H1 (cell line): ENCODE measurements around the gene HBD. TPM values are rescaled to one million over a fixed set of nuclear protein-coding genes. Genes with fewer than 3 reads are reported as not detected.

Source experiments
- CTCF ChIA-PET: fragments of 300-600 bp; sonication (Branson Sonifier 250); formaldehyde crosslinking; loops from one replicate; lab custom pipeline; 2021; ENCODE audit not compliant: partially characterized antibody; lab: Charles Lee
- POLR2A ChIA-PET: fragments of 300-600 bp; sonication (Branson Sonifier 250); formaldehyde crosslinking; loops from one replicate; lab custom pipeline; 2021; ENCODE audit warnings: inconsistent platforms; ENCODE audit not compliant: partially characterized antibody; lab: Charles Lee
- DNase-seq, 2 experiments: peaks; one replicate each; pipeline versions ENCODE4 v3.0.0 to v3.0.0-alpha.2; 2010 to 2022; ENCODE audit warnings: low spot score in 2 of 2, low read depth in 1 of 2, mixed read lengths in 1 of 2
- FAIRE-seq: peaks from 2 replicates; lab custom pipeline; 2011; peaks lifted over from hg19 to GRCh38; lab: Jason Lieb, UNC
- H2AFZ ChIP-seq: 2 replicates; pipeline ENCODE4 v1.8.1; 2012; ENCODE audit warnings: low read length, inconsistent platforms
- H2AK5ac ChIP-seq: 2 replicates; pipeline ENCODE4 v1.6.1; 2013; ENCODE audit warnings: low read depth, low read length
- H2BK120ac ChIP-seq: replicated peaks from 2 replicates; pipeline ENCODE3; 2013; ENCODE audit warnings: low read depth, low read length, inconsistent platforms
- H2BK12ac ChIP-seq: 2 replicates; pipeline ENCODE4 v1.6.1; 2013; ENCODE audit warnings: low read depth, low read length
- H2BK15ac ChIP-seq: 2 replicates; pipeline ENCODE4 v1.6.1; 2013; ENCODE audit warnings: low read length
- H2BK20ac ChIP-seq: 2 replicates; pipeline ENCODE4 v1.6.1; 2013; ENCODE audit warnings: low read length
- H2BK5ac ChIP-seq: 2 replicates; pipeline ENCODE4 v1.6.1; 2013; ENCODE audit warnings: low read depth, low read length
- H3K14ac ChIP-seq: 2 replicates; pipeline ENCODE4 v1.6.1; 2013; ENCODE audit warnings: inconsistent platforms; ENCODE audit not compliant: insufficient read length
- H3K18ac ChIP-seq: 2 replicates; pipeline ENCODE4 v1.6.1; 2013; ENCODE audit warnings: low read length; ENCODE audit errors: extremely low read depth
- H3K23ac ChIP-seq: 2 replicates; pipeline ENCODE4 v1.6.1; 2013; ENCODE audit warnings: inconsistent platforms; ENCODE audit not compliant: insufficient read length
- H3K23me2 ChIP-seq: 2 replicates; pipeline ENCODE4 v1.6.1; 2013; ENCODE audit warnings: low read depth, low read length
- H3K27ac ChIP-seq: 2 replicates; pipeline ENCODE4 v1.6.1; 2011; ENCODE audit warnings: low read depth, low read length, inconsistent platforms
- H3K27me3 ChIP-seq, 4 experiments: replicated peaks in 1 of 4; 1 replicate in 1 of 4; 2 replicates in 3 of 4; pipeline versions ENCODE4 v1.6.1 to v1.8.1; 2011 to 2013; ENCODE audit warnings: low read length in 3 of 4, mild to moderate bottlenecking in 3 of 4, inconsistent platforms in 2 of 4, mixed read lengths in 2 of 4, moderate library complexity in 1 of 4; ENCODE audit not compliant: control insufficient read depth in 3 of 4, insufficient read depth in 3 of 4; ENCODE audit errors: extremely low read depth in 1 of 4
- H3K36me3 ChIP-seq, 4 experiments: 2 replicates each; pipeline versions ENCODE4 v1.6.1 to v1.8.1; 2011 to 2013; ENCODE audit warnings: mild to moderate bottlenecking in 4 of 4, low read length in 3 of 4, moderate library complexity in 2 of 4, control low read depth in 1 of 4, inconsistent platforms in 1 of 4; ENCODE audit not compliant: insufficient read depth in 4 of 4, control insufficient read depth in 2 of 4
- H3K4ac ChIP-seq: replicated peaks from 2 replicates; pipeline ENCODE3; 2013; ENCODE audit warnings: low read length, low read depth, mixed read lengths, inconsistent platforms; ENCODE audit not compliant: insufficient read length
- H3K4me1 ChIP-seq, 4 experiments: replicated peaks in 1 of 4; 1 replicate in 1 of 4; 2 replicates in 3 of 4; pipeline versions ENCODE4 v1.6.1 to v1.8.1; 2011 to 2013; ENCODE audit warnings: low read length in 3 of 4, inconsistent platforms in 2 of 4, mixed read lengths in 1 of 4; ENCODE audit not compliant: insufficient read depth in 4 of 4, control insufficient read depth in 3 of 4
- H3K4me2 ChIP-seq, 2 experiments: 2 replicates each; pipeline versions ENCODE4 v1.6.1 to v1.8.1; 2011 to 2013; ENCODE audit warnings: low read depth in 2 of 2, low read length in 2 of 2, control low read depth in 1 of 2, inconsistent platforms in 1 of 2, mild to moderate bottlenecking in 1 of 2; ENCODE audit not compliant: insufficient read depth in 1 of 2
- H3K4me3 ChIP-seq, 4 experiments: fragments of 200-600, 300-600 bp in 1 of 4; sonication (generic), shearing (Covaris generic), sonication (Bioruptor Twin) in 1 of 4; 2 replicates each; pipeline versions ENCODE4 v1.5.1 to v1.8.1; 2011 to 2016; ENCODE audit warnings: low read length in 4 of 4, low read depth in 3 of 4, control low read depth in 2 of 4, inconsistent platforms in 2 of 4, mild to moderate bottlenecking in 2 of 4, mixed read lengths in 1 of 4, moderate library complexity in 1 of 4; ENCODE audit not compliant: insufficient read depth in 2 of 4; ENCODE audit errors: extremely low read depth in 1 of 4
- H3K56ac ChIP-seq: replicated peaks from 2 replicates; pipeline ENCODE3; 2013; ENCODE audit warnings: low read depth, mild to moderate bottlenecking, mixed read lengths, low read length, inconsistent platforms; ENCODE audit not compliant: insufficient read length
- H3K79me1 ChIP-seq: 2 replicates; pipeline ENCODE4 v1.6.1; 2013; ENCODE audit warnings: low read depth, low read length, control low read depth
- H3K79me2 ChIP-seq, 2 experiments: 2 replicates each; pipeline versions ENCODE4 v1.6.1 to v1.8.1; 2012 to 2013; ENCODE audit warnings: low read length in 2 of 2, mild to moderate bottlenecking in 2 of 2, inconsistent platforms in 1 of 2; ENCODE audit not compliant: insufficient read depth in 2 of 2, control insufficient read depth in 1 of 2
- H3K9ac ChIP-seq, 4 experiments: replicated peaks in 1 of 4; 1 replicate in 1 of 4; 2 replicates in 3 of 4; pipeline versions ENCODE4 v1.6.1 to v1.8.1; 2011 to 2013; ENCODE audit warnings: low read depth in 3 of 4, low read length in 3 of 4, control low read depth in 2 of 4, mild to moderate bottlenecking in 2 of 4, moderate library complexity in 2 of 4, inconsistent platforms in 1 of 4; ENCODE audit errors: extremely low read depth in 1 of 4
- H3K9me3 ChIP-seq, 2 experiments: 2 replicates each; pipeline versions ENCODE4 v1.6.1 to v1.8.1; 2012 to 2013; ENCODE audit warnings: mild to moderate bottlenecking in 2 of 2, moderate library complexity in 2 of 2, control low read depth in 1 of 2, inconsistent platforms in 1 of 2, low read depth in 1 of 2, low read length in 1 of 2, mixed read lengths in 1 of 2; ENCODE audit not compliant: insufficient read depth in 2 of 2
- H4K20me1 ChIP-seq, 2 experiments: replicated peaks in 1 of 2; 2 replicates each; pipeline versions ENCODE3 to v1.8.1; 2011 to 2013; ENCODE audit warnings: inconsistent platforms in 2 of 2, low read length in 2 of 2, mild to moderate bottlenecking in 1 of 2; ENCODE audit not compliant: insufficient read depth in 2 of 2, control insufficient read depth in 1 of 2
- H4K5ac ChIP-seq: 2 replicates; pipeline ENCODE4 v1.6.1; 2013; ENCODE audit warnings: low read length, low read depth, mixed read lengths, inconsistent platforms; ENCODE audit not compliant: insufficient read length
- H4K8ac ChIP-seq: 2 replicates; pipeline ENCODE4 v1.8.0; 2013; ENCODE audit warnings: mild to moderate bottlenecking, moderate library complexity, low read length, inconsistent platforms; ENCODE audit not compliant: insufficient read depth; ENCODE audit errors: extremely low read depth
- H4K91ac ChIP-seq: replicated peaks from 2 replicates; pipeline ENCODE3; 2013; ENCODE audit warnings: low read length, mixed read lengths, inconsistent platforms; ENCODE audit not compliant: insufficient read length
- CREB1 ChIP-seq: IDR thresholded peaks from 2 replicates; pipeline ENCODE4 v1.6.1; 2012; ENCODE audit warnings: inconsistent platforms
- PHF8 ChIP-seq: fragments of 200-600 bp; sonication (generic); conservative IDR thresholded peaks from 2 replicates; pipeline ENCODE4 v1.7.1; 2012; ENCODE audit warnings: low read depth, mild to moderate bottlenecking, inconsistent platforms, low read length, moderate library complexity
- SUZ12 ChIP-seq: fragments of 200-600 bp; sonication (generic); IDR thresholded peaks from 2 replicates; pipeline ENCODE4 v1.6.1; 2012; ENCODE audit warnings: mild to moderate bottlenecking, inconsistent platforms, low read length, moderate library complexity, mixed read lengths
- TAF7 ChIP-seq: optimal IDR thresholded peaks from 2 replicates; pipeline ENCODE3; 2011; ENCODE audit warnings: low read depth, mild to moderate bottlenecking, inconsistent platforms, low read length, moderate library complexity, borderline replicate concordance
- WGBS, 2 experiments: shearing (Covaris generic) in 1 of 2; methylation state at CpG; one replicate each; pipeline versions ENCODE4 v1.1.6 to v1.1.7; 2013 to 2015; ENCODE audit warnings: low lambda C conversion rate in 2 of 2, mixed read lengths in 2 of 2, inconsistent platforms in 1 of 2, low coverage in 1 of 2, missing lambda C conversion rate in 1 of 2; ENCODE audit not compliant: insufficient replicate concordance in 2 of 2, insufficient coverage in 1 of 2, insufficient read length in 1 of 2; ENCODE audit errors: extremely low coverage in 1 of 2, missing lambda C conversion rate in 1 of 2; 5-methylcytosine and 5-hydroxymethylcytosine counted together
- polyA plus RNA-seq, 7 experiments: library from polyadenylated mRNA; depleted of rRNA in 3 of 7; stranded (reverse) in 5 of 7; unstranded in 2 of 7; fragments of >200 nt in 5 of 7; fragments of 200-250 nt in 2 of 7; gene quantifications; 1 replicate in 5 of 7; 2 replicates in 1 of 7; 4 replicates in 1 of 7; pipeline versions ENCODE4 v1.2.1 to v1.2.3, GENCODE V29; 2011 to 2013; ENCODE audit warnings: missing spikeins in 2 of 7, mixed read lengths in 2 of 7
- total RNA-seq: library from RNA; stranded (reverse); fragmentation: NEBNext Ultra II Directional; extraction: Animal tissue kit (Norgen Biotek cat#: 25700); gene quantifications from 2 replicates; pipeline ENCODE4 v1.2.1, GENCODE V29; 2021

The HBD gene
- total and polyA plus RNA-seq, 2 of the 8 experiments (the other 6 are each of a cell fraction or from before 2014, with no cell fraction given), result not detected

- H3K18ac ChIP-seq, result no peak within 1 kb of the TSS
- no peak within 1 kb of the TSS for H2BK15ac ChIP-seq
- no peaks in the 10 kb centered on the region for H4K20me1 ChIP-seq
- no peak within 1 kb of the TSS for H2BK5ac ChIP-seq
- no peaks in the 10 kb centered on the region for H3K79me2 ChIP-seq
- no peak within 1 kb of the TSS for H2BK12ac ChIP-seq
- no peak within 1 kb of the TSS for H3K27ac ChIP-seq
- H4K8ac ChIP-seq, result no peak within 1 kb of the TSS
- H3K79me1 ChIP-seq, result no peaks in the 10 kb centered on the region
- H3K9me3 ChIP-seq, result no peaks in the 10 kb centered on the region
- no peak for FAIRE-seq
- H3K4me2 ChIP-seq, result no peak within 1 kb of the TSS
- H2BK120ac ChIP-seq, result no peak within 1 kb of the TSS
- no peak within 1 kb of the TSS for H3K4ac ChIP-seq
- H4K5ac ChIP-seq, result no peak within 1 kb of the TSS
- no peak for DNase-seq
- POLR2A ChIA-PET, result interaction anchor here (0.9 kb wide), 1 partner anchor 12 kb away, joined by 3 read pairs; no protein-coding TSS in a partner anchor
- H2BK20ac ChIP-seq, result no peak within 1 kb of the TSS
- H2AK5ac ChIP-seq, result no peak within 1 kb of the TSS
- 88% methylated on average over 4 of the region's 4 CpGs; no CpG with 5 or more reads in 1 of the 2 experiments for WGBS, 2 experiments
- no peak within 1 kb of the TSS for H3K4me3 ChIP-seq
- H3K14ac ChIP-seq, result no peak within 1 kb of the TSS
- H3K27me3 ChIP-seq, result no peaks in the 10 kb centered on the region
- no peaks in the 10 kb centered on the region for H3K36me3 ChIP-seq
- H3K56ac ChIP-seq, result no peak within 1 kb of the TSS
- H3K4me1 ChIP-seq, result no peaks in the 10 kb centered on the region; a peak in 2 of 7 replicates
- no peak within 1 kb of the TSS for H4K91ac ChIP-seq
- no peak for TF ChIP-seq CREB1
- TF ChIP-seq SUZ12, result no peak
- TF ChIP-seq TAF7, result no peak
- TF ChIP-seq PHF8, result no peak
- no peak within 1 kb of the TSS for H2AFZ ChIP-seq
- H3K23ac ChIP-seq, result no peak within 1 kb of the TSS
- H3K9ac ChIP-seq, result no peak within 1 kb of the TSS
- no peaks in the 10 kb centered on the region for H3K23me2 ChIP-seq
- CTCF ChIA-PET, result no interaction called here
Observed at GRCh38 chr11:5269715-5270147, 35.4 kb upstream of the HBD start, which contains the start of gene HBE1. Gene HBE1 (minus strand): TSS chr11:5269945. CDS start chr11:5269890, 55 bp downstream.
